BE2C (cell line): ENCODE results near the gene POTEE.
"Not testable (repeated sequence)": the region's sequence is repeated elsewhere in the genome, so short reads cannot be mapped to it uniquely, and the experiment has no call there.

Experiments used
- DNase-seq: peaks from one replicate; pipeline ENCODE4 v3.0.0-alpha.2; 2020
- H3K27me3 ChIP-seq: fragments of 250-450 bp; sonication (Bioruptor Pico); 2 replicates; pipeline ENCODE4 v1.5.1; 2020; ENCODE audit warnings: mild to moderate bottlenecking
- H3K36me3 ChIP-seq: fragments of 250-450 bp; sonication (Bioruptor Pico); 2 replicates; pipeline ENCODE4 v1.5.1; 2020; ENCODE audit warnings: mild to moderate bottlenecking
- H3K4me1 ChIP-seq: fragments of 250-450 bp; sonication (Bioruptor Pico); 2 replicates; pipeline ENCODE4 v1.5.1; 2020
- H3K4me3 ChIP-seq: 2 replicates; pipeline ENCODE4 v1.5.1; 2011; ENCODE audit warnings: low read depth, low read length
- H3K9me3 ChIP-seq: fragments of 250-450 bp; sonication (Bioruptor Pico); 2 replicates; pipeline ENCODE4 v1.5.1; 2020

POTEE gene

DNA sequence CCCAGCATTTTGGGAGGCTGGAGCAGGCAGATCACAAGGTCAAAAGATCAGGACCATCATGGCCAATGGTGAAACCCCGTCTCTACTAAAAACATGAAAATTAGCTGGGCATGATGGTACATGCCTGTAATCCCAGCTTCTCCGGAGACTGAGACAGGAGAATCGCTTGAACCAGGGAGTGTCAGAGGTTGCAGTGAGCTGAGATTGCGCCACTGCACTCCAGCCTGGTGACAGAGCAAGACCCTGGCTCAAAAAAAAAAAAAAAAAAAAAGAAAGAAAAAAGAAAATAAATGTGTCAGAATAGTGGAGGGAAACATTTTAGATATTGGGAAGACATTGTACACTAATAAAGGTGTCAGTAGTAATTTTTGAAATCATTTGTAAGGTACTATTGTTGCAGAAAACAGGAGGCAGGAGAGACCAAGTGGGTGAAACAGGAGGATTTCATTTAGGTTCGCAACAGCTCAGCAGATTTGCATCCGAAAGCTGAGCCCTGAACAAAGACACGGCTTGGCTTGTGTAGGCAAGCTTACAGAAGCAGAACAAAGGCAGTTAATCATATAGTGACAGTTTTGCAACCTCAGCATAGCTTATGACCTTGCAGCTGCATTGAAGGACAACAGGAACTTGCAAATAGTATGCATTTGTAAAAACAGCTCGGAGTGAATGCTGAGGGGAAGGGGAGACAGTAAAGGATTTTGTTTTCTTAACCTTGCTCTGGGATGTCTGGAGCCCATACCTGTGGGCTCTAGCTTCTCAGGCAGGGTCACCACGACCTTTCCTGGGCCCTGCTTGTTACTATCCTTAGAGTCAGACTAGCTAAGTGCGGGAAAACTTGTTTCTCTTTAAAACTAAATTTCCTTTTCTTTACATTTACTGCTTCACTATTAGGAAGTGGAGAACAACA, 26.5 kb downstream of the POTEE start:
- not testable (repeated sequence) for H3K4me3 ChIP-seq, H3K36me3 ChIP-seq, H3K27me3 ChIP-seq, DNase-seq, H3K4me1 ChIP-seq, H3K9me3 ChIP-seq
